ENCODE measurements around the gene TK1. TPM values are rescaled to one million over a fixed set of nuclear protein-coding genes. Genes with fewer than 3 reads are reported as not detected.

The TK1 gene
- total RNA-seq, 1 donor from 2014 or later = 69.0 TPM

DNA sequence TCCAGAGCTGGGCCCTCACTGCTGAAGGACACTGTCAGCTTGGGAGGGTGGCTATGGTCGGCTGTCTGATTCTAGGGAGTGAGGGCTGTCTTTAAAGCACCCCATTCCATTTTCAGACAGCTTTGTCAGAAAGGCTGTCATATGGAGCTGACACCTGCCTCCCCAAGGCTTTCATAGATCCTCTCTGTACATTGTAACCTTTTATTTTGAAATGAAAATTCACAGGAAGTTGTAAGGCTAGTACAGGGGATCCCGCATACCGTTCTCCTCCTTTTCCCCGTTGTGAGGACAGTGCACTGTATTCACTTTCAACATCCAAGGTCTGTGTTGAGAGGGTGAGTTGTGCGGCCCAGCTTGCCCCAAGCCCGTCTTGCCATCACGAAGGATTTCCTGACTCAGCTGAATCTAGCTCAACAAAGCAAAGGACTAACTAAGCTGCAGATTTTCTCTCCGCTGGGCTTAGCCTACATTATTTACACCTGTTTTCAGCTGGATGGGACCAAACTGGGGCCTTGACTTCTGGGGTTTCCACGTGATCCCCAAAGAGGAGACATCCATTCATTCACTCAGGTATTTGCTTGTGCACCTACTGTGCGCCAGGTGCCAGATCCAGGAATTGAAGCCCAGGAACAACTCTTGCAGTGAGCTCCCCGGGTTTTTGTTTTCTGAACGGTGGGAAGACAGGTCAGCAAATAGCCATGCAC, 39.4 kb upstream of the TK1 start:
- Mint-ChIP-seq H3K4me3 (no peak overlapping the region), H3K9me3 (no peaks in the 10 kb centered on the region), H3K27me3 (peaks cover 18% of the 10 kb centered on the region), H3K4me1 (peaks cover 2% of the 10 kb centered on the region), H3K36me3 (ENCODE audit: low read depth) (peaks cover 23% of the 10 kb centered on the region), H3K27ac (no peak overlapping the region)
- no peak for DNase-seq
- intact Hi-C loops (cut with micrococcal nuclease) = no loop called here

DNA sequence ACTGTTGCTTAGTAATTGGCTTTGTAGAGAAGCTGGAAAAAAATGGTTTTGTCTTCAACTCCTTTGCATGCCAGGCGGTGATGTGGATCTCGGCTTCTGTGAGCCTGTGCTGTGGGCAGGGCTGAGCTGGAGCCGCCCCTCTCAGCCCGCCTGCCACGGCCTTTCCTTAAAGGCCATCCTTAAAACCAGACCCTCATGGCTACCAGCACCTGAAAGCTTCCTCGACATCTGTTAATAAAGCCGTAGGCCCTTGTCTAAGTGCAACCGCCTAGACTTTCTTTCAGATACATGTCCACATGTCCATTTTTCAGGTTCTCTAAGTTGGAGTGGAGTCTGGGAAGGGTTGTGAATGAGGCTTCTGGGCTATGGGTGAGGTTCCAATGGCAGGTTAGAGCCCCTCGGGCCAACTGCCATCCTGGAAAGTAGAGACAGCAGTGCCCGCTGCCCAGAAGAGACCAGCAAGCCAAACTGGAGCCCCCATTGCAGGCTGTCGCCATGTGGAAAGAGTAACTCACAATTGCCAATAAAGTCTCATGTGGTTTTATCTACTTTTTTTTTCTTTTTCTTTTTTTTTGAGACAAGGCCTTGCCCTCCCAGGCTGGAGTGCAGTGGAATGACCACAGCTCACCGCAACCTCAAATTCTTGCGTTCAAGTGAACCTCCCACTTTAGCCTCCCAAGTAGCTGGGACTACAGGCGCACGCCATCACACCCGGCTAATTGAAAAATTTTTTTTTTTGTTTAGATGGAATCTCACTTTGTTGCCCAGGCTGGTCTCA, 38.4 kb upstream of the TK1 start:
- peaks cover 4% of the 10 kb centered on the region for H3K4me1 Mint-ChIP-seq
- peaks cover 10% of the 10 kb centered on the region for H3K27me3 Mint-ChIP-seq
- DNase-seq = no peak
- H3K36me3 Mint-ChIP-seq (ENCODE audit: low read depth) = peaks cover 27% of the 10 kb centered on the region
- H3K9me3 Mint-ChIP-seq = no peaks in the 10 kb centered on the region
- H3K27ac Mint-ChIP-seq = no peak overlapping the region
- H3K4me3 Mint-ChIP-seq = no peak overlapping the region
- intact Hi-C loops (cut with micrococcal nuclease) = no loop called here

DNA sequence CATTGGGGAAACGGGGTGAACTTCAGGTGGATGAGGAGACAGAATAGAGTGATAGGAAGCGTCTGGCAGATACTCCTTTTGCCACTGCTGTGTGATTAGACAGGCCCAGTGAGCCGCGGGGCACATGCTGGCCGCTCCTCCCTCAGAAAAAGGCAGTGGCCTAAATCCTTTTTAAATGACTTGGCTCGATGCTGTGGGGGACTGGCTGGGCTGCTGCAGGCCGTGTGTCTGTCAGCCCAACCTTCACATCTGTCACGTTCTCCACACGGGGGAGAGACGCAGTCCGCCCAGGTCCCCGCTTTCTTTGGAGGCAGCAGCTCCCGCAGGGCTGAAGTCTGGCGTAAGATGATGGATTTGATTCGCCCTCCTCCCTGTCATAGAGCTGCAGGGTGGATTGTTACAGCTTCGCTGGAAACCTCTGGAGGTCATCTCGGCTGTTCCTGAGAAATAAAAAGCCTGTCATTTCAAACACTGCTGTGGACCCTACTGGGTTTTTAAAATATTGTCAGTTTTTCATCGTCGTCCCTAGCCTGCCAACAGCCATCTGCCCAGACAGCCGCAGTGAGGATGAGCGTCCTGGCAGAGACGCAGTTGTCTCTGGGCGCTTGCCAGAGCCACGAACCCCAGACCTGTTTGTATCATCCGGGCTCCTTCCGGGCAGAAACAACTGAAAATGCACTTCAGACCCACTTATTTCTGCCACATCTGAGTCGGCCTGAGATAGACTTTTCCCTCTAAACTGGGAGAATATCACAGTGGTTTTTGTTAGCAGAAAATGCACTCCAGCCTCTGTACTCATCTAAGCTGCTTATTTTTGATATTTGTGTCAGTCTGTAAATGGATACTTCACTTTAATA, 37.6 kb upstream of the TK1 start:
- peaks cover 30% of the 10 kb centered on the region for H3K36me3 Mint-ChIP-seq (ENCODE audit: low read depth)
- no peak for DNase-seq
- H3K4me1 Mint-ChIP-seq = peaks cover 4% of the 10 kb centered on the region
- H3K4me3 Mint-ChIP-seq = no peak overlapping the region
- intact Hi-C loops (cut with micrococcal nuclease) = no loop called here
- H3K9me3 Mint-ChIP-seq = no peaks in the 10 kb centered on the region
- peaks cover 4% of the 10 kb centered on the region for H3K27me3 Mint-ChIP-seq
- no peak overlapping the region for H3K27ac Mint-ChIP-seq

DNA sequence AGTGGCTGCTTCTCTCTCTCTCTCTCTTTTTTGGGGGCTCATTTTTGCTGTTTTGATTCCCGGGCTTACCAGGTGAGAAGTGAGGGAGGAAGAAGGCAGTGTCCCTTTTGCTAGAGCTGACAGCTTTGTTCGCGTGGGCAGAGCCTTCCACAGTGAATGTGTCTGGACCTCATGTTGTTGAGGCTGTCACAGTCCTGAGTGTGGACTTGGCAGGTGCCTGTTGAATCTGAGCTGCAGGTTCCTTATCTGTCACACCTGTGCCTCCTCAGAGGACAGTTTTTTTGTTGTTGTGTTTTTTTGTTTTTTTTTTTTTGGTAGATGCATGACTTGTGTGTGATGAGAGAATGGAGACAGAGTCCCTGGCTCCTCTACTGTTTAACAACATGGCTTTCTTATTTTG, 36.9 kb upstream of the TK1 start:
- Mint-ChIP-seq H3K4me1 (peaks cover 6% of the 10 kb centered on the region), H3K36me3 (ENCODE audit: low read depth) (peaks cover 37% of the 10 kb centered on the region), H3K4me3 (no peak overlapping the region), H3K27ac (no peak overlapping the region), H3K9me3 (no peaks in the 10 kb centered on the region), H3K27me3 (peaks cover 2% of the 10 kb centered on the region)
- intact Hi-C loops (cut with micrococcal nuclease) = no loop called here
- no peak for DNase-seq

DNA sequence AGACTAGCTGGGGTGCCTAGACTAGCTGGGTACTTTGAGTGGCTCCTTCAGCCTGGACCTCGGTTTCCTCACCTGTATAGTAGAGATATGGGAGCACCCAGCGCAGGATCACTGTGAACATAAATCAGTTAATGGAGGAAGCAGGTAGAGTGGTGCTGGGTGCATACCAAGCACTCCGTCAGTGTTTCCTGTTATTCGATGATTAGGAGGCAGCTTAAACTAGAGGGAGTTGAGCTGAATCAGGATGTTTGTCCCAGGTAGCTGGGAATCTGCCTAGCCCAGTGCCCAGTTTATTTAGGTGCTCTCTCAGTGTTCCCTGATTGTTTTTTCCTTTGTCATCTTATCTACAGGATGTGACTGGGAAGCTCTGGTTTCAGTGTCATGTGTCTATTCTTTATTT, 36.2 kb upstream of the TK1 start:
- intact Hi-C loops (cut with micrococcal nuclease) = no loop called here
- no peak for DNase-seq
- peaks cover 6% of the 10 kb centered on the region for H3K4me1 Mint-ChIP-seq
- no peak overlapping the region for H3K4me3 Mint-ChIP-seq
- H3K27me3 Mint-ChIP-seq = peaks cover 2% of the 10 kb centered on the region
- H3K9me3 Mint-ChIP-seq = no peaks in the 10 kb centered on the region
- peaks cover 39% of the 10 kb centered on the region for H3K36me3 Mint-ChIP-seq (ENCODE audit: low read depth)
- H3K27ac Mint-ChIP-seq = no peak overlapping the region

DNA sequence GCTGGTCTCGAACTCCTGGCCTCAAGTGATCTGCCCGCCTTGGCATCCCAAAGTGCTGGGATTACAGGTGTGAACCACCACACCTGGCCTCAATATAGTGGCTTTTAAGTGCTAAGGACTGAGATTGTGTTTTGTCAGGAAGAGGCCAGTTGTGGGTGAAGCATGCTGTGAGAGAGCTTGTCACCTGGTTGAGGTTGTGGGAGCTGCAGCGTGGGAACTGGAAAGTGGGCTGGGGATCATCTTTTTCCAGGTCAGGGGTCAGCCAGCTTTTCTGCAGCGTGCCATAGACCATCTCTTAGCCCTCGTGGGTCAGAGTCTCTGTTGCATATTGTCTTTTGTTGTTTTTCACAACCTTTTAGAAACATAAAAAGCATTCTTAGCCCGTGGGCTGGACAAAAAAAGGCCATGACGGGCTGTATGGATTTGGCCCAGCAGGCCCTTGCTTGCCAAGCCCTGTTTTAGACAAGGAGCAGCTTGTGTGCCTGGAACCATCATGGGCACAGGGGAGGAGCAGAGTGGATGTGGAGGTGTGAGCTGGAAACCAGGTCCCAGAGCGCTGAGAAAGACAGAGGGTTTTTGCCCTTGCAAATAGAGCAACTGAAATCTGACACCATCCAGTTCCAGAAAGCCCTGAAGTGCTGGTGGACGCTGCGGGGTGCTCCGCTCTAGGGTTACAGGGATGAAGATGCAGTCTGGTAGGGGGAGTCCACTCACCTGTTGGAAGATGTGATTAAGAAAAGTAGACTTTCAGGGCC, 32.7 kb upstream of the TK1 start:
- Mint-ChIP-seq H3K27me3 (no peaks in the 10 kb centered on the region), H3K9me3 (no peaks in the 10 kb centered on the region), H3K27ac (no peak overlapping the region), H3K36me3 (ENCODE audit: low read depth) (peaks cover 40% of the 10 kb centered on the region), H3K4me3 (no peak overlapping the region), H3K4me1 (peaks cover 14% of the 10 kb centered on the region)
- no peak for DNase-seq
- intact Hi-C loops (cut with micrococcal nuclease) = no loop called here

DNA sequence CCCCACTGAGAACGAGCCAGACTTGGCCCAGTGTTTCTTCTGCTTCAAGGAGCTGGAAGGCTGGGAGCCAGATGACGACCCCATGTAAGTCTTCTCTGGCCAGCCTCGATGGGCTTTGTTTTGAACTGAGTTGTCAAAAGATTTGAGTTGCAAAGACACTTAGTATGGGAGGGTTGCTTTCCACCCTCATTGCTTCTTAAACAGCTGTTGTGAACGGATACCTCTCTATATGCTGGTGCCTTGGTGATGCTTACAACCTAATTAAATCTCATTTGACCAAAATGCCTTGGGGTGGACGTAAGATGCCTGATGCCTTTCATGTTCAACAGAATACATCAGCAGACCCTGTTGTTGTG, 27.8 kb upstream of the TK1 start:
- peak overlapping the region; percentile 90 for H3K27ac Mint-ChIP-seq
- peak overlapping the region; percentile 94 for H3K4me3 Mint-ChIP-seq
- H3K4me1 Mint-ChIP-seq = peaks cover 12% of the 10 kb centered on the region
- no peaks in the 10 kb centered on the region for H3K9me3 Mint-ChIP-seq
- no peak for DNase-seq
- H3K36me3 Mint-ChIP-seq (ENCODE audit: low read depth) = peaks cover 17% of the 10 kb centered on the region
- intact Hi-C loops (cut with micrococcal nuclease) = loop anchor here (1.0 kb wide), 3 partner anchors 27 to 74 kb away; partner anchors contain the start of genes AFMID and TK1
- no peaks in the 10 kb centered on the region for H3K27me3 Mint-ChIP-seq

DNA sequence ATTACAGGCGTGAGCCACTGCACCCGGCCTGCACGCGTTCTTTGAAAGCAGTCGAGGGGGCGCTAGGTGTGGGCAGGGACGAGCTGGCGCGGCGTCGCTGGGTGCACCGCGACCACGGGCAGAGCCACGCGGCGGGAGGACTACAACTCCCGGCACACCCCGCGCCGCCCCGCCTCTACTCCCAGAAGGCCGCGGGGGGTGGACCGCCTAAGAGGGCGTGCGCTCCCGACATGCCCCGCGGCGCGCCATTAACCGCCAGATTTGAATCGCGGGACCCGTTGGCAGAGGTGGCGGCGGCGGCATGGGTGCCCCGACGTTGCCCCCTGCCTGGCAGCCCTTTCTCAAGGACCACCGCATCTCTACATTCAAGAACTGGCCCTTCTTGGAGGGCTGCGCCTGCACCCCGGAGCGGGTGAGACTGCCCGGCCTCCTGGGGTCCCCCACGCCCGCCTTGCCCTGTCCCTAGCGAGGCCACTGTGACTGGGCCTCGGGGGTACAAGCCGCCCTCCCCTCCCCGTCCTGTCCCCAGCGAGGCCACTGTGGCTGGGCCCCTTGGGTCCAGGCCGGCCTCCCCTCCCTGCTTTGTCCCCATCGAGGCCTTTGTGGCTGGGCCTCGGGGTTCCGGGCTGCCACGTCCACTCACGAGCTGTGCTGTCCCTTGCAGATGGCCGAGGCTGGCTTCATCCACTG, 27.3 kb upstream of the TK1 start, which contains the start of gene BIRC5:
BIRC5 (plus strand) TSS at position 238 of the 690 bp plus-strand sequence; CDS start at position 302, 64 bp downstream.
- intact Hi-C loops (cut with micrococcal nuclease) = loop anchor here (1.0 kb wide), 3 partner anchors 27 to 74 kb away; partner anchors contain the start of genes AFMID and TK1
- Mint-ChIP-seq H3K9me3 (no peaks in the 10 kb centered on the region), H3K36me3 (ENCODE audit: low read depth) (peaks cover 14% of the 10 kb centered on the region), H3K4me3 (peak within 1 kb of the TSS; percentile 94), H3K4me1 (peaks cover 10% of the 10 kb centered on the region), H3K27ac (peak within 1 kb of the TSS; percentile 90), H3K27me3 (no peaks in the 10 kb centered on the region)
- DNase-seq = peak; percentile 98

DNA sequence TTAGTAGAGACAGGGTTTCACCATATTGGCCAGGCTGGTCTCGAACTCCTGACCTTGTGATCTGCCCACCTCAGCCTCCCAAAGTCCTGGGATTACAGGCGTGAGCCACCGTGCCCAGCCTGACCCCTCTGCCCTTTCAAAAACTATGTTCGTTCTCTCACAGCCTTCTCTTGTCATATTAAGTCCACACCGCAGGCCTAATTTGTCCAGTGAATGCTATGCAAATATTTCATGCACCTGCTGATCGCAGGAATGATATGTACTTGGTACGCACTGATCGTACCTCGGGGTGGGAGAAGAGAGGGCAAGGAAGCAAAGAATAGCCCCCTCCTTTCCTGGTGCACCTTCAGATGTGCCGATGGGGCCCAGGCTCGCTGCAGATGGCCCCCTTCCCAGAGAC, 24.2 kb upstream of the TK1 start:
- Mint-ChIP-seq H3K27ac (no peak overlapping the region), H3K27me3 (no peaks in the 10 kb centered on the region), H3K36me3 (ENCODE audit: low read depth) (peaks cover 1% of the 10 kb centered on the region), H3K4me3 (no peak overlapping the region), H3K4me1 (peaks cover 4% of the 10 kb centered on the region), H3K9me3 (no peaks in the 10 kb centered on the region)
- intact Hi-C loops (cut with micrococcal nuclease) = no loop called here
- DNase-seq = no peak

DNA sequence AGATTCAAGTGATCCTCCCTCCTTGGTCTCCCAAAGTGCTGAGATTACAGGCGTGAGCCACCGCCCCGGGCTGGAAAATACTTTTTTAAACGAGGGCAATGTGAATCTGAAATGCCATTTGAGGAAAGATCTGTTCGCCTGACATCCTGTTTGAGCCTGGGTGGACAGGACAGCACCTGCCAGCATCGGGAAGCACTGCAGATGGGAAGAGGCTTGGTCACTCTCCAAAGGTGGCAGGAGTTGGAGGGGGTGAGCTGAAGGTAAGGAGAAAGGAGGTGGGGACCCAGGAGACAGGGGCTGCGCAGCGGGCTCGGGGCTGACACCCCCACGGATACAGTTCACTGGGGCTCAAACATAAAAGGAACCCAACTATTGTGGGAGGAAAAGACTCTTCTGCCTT, 23.3 kb upstream of the TK1 start:
- intact Hi-C loops (cut with micrococcal nuclease) = no loop called here
- H3K27ac Mint-ChIP-seq = no peak overlapping the region
- H3K9me3 Mint-ChIP-seq = no peaks in the 10 kb centered on the region
- no peaks in the 10 kb centered on the region for H3K27me3 Mint-ChIP-seq
- H3K4me1 Mint-ChIP-seq = no peaks in the 10 kb centered on the region
- H3K4me3 Mint-ChIP-seq = no peak overlapping the region
- no peak for DNase-seq
- peaks cover 1% of the 10 kb centered on the region for H3K36me3 Mint-ChIP-seq (ENCODE audit: low read depth)

DNA sequence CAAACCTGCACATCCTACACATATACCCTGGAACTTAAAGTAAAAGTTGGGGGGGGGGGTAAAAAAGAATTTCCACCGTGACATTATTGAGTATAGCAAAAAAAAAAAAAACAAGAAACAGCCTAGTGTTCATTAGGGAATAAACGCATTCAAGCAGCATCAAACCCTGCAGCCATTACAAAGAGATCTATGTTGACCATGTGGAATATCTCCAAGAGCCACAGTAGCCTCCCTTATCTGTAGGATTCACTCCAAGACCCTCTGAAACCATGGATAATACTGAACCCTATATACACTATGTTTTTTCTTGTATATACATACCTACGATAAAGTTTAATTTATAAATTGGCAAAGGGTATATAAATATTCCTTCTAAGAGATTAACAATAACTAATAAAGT, 21.6 kb upstream of the TK1 start:
- H3K4me1 Mint-ChIP-seq = no peaks in the 10 kb centered on the region
- intact Hi-C loops (cut with micrococcal nuclease) = no loop called here
- no peaks in the 10 kb centered on the region for H3K9me3 Mint-ChIP-seq
- no peaks in the 10 kb centered on the region for H3K27me3 Mint-ChIP-seq
- H3K36me3 Mint-ChIP-seq (ENCODE audit: low read depth) = peaks cover 5% of the 10 kb centered on the region
- no peak for DNase-seq
- no peak overlapping the region for H3K27ac Mint-ChIP-seq
- H3K4me3 Mint-ChIP-seq = no peak overlapping the region

DNA sequence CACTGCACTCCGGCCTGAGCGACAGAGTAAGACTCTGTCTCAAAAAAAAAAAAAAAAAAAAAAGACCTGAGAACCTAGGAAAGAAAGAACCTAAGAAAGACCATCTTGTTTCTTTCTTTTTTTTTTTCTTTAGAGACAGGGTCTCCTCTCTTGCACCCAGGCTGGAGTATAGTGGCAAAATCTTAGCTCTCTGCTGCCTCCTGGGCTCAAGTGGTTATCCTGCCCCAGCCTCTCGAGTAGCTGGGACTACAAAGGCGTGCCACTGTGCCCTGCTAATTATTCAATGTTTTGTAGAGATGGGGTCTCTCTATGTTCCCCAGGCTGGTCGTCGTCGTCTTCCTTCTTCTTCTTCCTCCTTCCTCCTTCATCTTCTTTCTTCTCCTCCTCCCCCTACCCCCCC, 19.4 kb upstream of the TK1 start:
- Mint-ChIP-seq H3K36me3 (ENCODE audit: low read depth) (peaks cover 5% of the 10 kb centered on the region), H3K4me1 (no peaks in the 10 kb centered on the region), H3K9me3 (no peaks in the 10 kb centered on the region), H3K27me3 (no peaks in the 10 kb centered on the region), H3K4me3 (no peak overlapping the region), H3K27ac (no peak overlapping the region)
- intact Hi-C loops (cut with micrococcal nuclease) = no loop called here
- DNase-seq = no peak
